IMR-90 (cell line): ENCODE results near the gene ACVR1.

Source experiments
- CEBPB ChIP-seq: IDR thresholded peaks from 2 replicates; pipeline ENCODE4 v1.6.1; 2012; ENCODE audit warnings: low read depth, low read length, improper control_type of control experiment
- CHD1 ChIP-seq: IDR thresholded peaks from 2 replicates; pipeline ENCODE4 v1.6.1; 2012; ENCODE audit warnings: low read depth, low read length, improper control_type of control experiment
- CTCF ChIP-seq: conservative IDR thresholded peaks from 2 replicates; pipeline ENCODE4 v1.5.1; 2012; ENCODE audit warnings: mild to moderate bottlenecking, low read depth, low read length, improper control_type of control experiment
- ELK1 ChIP-seq: fragments of 150-350 bp; IDR thresholded peaks from 2 replicates; pipeline ENCODE4 v1.6.1; 2016; ENCODE audit warnings: low read depth, mild to moderate bottlenecking, low read length, moderate library complexity, borderline replicate concordance
- FOS ChIP-seq: fragments of 150-350 bp; IDR thresholded peaks from 2 replicates; pipeline ENCODE4 v1.6.1; 2016; ENCODE audit warnings: low read depth, low read length
- MAFK ChIP-seq: IDR thresholded peaks from 2 replicates; pipeline ENCODE4 v1.6.1; 2012; ENCODE audit warnings: low read depth, low read length, improper control_type of control experiment
- MXI1 ChIP-seq: IDR thresholded peaks from 2 replicates; pipeline ENCODE4 v1.6.1; 2012; ENCODE audit warnings: low read depth, mild to moderate bottlenecking, low read length, moderate library complexity, borderline replicate concordance
- NFE2L2 ChIP-seq: fragments of 150-350 bp; IDR thresholded peaks from 2 replicates; pipeline ENCODE4 v1.6.1; 2016; ENCODE audit warnings: low read depth, mild to moderate bottlenecking, low read length
- POLR2A ChIP-seq: IDR thresholded peaks from 2 replicates; pipeline ENCODE4 v1.6.1; 2012; ENCODE audit warnings: mild to moderate bottlenecking, low read depth, low read length
- RCOR1 ChIP-seq: IDR thresholded peaks from 2 replicates; pipeline ENCODE4 v1.6.1; 2012; ENCODE audit warnings: mild to moderate bottlenecking, low read length, improper control_type of control experiment; ENCODE audit not compliant: insufficient replicate concordance
- RFX5 ChIP-seq: IDR thresholded peaks from 2 replicates; pipeline ENCODE4 v1.8.0; 2012; ENCODE audit warnings: low read depth, mild to moderate bottlenecking, low read length, moderate library complexity
- USF2 ChIP-seq: fragments of 150-350 bp; IDR thresholded peaks from 2 replicates; pipeline ENCODE4 v1.6.1; 2017; ENCODE audit warnings: mild to moderate bottlenecking, antibody characterized with exemption, low read length, low read depth

GRCh38 chr2:157895531-157895930 is 19.4 kb upstream of the ACVR1 start:
- 0 out of 2 replicates have a peak, but pooled peaks have one; percentile 11 for TF ChIP-seq FOS
- no peak for TF ChIP-seq CTCF
- TF ChIP-seq POLR2A = no peak
- TF ChIP-seq RCOR1 = no peak
- no peak for TF ChIP-seq CEBPB
- no peak for TF ChIP-seq MAFK
- no peak for TF ChIP-seq USF2
- no peak for TF ChIP-seq MXI1
- no peak for TF ChIP-seq ELK1
- no peak for TF ChIP-seq CHD1
- TF ChIP-seq RFX5 = no peak
- TF ChIP-seq NFE2L2 = no peak
